Measurements from ENCODE around the gene RAB40C.

The RAB40C gene

GRCh38 chr16:549544-550263 is 40.2 kb upstream of the RAB40C start:
- H3K27ac ChIP-seq = no peak overlapping the region
- TF ChIP-seq ZFX (IDR thresholded peaks at IDR 0.05; ENCODE audit: borderline replicate concordance) = no peak
- TF ChIP-seq, protein P1, sequence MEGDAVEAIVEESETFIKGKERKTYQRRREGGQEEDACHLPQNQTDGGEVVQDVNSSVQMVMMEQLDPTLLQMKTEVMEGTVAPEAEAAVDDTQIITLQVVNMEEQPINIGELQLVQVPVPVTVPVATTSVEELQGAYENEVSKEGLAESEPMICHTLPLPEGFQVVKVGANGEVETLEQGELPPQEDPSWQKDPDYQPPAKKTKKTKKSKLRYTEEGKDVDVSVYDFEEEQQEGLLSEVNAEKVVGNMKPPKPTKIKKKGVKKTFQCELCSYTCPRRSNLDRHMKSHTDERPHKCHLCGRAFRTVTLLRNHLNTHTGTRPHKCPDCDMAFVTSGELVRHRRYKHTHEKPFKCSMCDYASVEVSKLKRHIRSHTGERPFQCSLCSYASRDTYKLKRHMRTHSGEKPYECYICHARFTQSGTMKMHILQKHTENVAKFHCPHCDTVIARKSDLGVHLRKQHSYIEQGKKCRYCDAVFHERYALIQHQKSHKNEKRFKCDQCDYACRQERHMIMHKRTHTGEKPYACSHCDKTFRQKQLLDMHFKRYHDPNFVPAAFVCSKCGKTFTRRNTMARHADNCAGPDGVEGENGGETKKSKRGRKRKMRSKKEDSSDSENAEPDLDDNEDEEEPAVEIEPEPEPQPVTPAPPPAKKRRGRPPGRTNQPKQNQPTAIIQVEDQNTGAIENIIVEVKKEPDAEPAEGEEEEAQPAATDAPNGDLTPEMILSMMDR (IDR thresholded peaks at IDR 0.05) = peak; percentile 41

DNA sequence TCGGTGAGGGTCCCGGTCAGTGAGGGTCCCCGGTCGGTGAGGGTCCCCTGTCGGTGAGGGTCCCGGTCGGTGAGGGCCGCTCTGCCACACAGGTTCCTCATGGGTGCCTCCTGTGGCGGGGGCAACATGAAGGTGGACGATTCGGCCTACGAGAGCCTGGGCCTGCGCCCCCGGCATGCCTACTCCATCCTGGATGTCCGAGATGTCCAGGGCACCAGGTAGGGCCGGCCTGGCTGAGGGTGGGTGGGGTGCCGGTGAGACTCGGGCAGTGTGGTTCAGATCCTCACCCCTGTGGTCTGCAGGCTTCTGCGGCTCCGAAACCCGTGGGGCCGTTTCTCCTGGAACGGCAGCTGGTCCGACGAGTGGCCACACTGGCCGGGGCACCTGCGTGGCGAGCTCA is 38.7 kb upstream of the RAB40C start:
- TF ChIP-seq ZFX (IDR thresholded peaks at IDR 0.05; ENCODE audit: borderline replicate concordance) = no peak
- TF ChIP-seq, protein P1 (IDR thresholded peaks at IDR 0.05) = no peak
- H3K27ac ChIP-seq = no peak overlapping the region

DNA sequence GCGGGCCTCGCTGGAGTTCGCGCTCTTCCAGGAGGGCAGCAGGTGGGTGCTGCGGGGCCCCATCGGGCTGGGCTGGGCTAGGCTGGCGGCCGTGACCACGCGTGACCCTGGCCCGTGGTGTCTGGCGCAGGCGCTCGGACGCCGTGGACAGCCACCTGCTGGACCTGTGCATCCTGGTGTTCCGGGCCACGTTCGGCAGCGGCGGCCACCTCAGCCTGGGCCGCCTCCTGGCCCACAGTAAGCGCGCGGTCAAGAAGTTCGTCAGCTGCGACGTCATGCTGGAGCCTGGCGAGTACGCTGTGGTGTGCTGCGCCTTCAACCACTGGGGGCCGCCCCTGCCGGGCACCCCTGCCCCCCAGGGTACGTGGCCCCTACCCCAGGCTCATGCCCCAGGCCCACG is 37.7 kb upstream of the RAB40C start:
- TF ChIP-seq ZFX (IDR thresholded peaks at IDR 0.05; ENCODE audit: borderline replicate concordance) = no peak
- TF ChIP-seq, protein P1 (IDR thresholded peaks at IDR 0.05) = no peak
- no peak overlapping the region for H3K27ac ChIP-seq

DNA sequence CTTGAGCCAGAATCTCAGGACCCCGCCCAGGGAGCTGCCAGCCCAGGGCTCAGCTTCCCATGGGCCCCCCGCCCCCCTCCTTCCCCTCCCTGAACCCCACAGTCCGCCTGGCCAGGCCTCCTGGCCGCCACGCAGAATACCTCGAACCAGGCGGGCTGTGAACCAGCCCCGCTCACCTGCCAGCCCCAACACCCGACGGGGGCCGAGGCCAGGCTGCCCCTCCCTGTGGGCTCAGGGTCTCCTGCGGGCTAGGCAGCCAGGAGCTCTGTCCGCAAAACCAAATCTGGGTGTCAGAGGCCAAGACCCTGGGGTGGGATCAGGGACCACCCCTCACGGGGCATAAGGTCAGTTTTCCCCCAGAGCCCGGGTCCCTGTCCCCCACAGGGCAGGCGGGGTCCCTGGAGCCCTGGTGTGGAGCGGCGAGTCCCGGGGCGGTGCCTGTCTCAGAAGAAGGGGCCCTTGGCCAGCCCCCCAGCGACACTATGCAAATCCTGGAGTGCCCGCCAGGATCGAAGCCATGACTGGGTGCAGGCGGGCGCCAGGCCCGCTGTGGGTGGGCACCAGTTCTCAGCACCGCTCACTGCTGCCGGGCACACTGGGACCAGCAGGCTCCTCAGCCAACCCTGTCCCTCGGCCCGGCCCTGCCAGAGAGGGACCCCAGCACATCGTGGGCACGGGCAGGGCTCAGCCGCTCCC is 36.1 kb upstream of the RAB40C start:
- H3K27ac ChIP-seq = no peak overlapping the region
- no peak for TF ChIP-seq ZFX (IDR thresholded peaks at IDR 0.05; ENCODE audit: borderline replicate concordance)
- TF ChIP-seq, protein P1 (IDR thresholded peaks at IDR 0.05) = no peak

DNA sequence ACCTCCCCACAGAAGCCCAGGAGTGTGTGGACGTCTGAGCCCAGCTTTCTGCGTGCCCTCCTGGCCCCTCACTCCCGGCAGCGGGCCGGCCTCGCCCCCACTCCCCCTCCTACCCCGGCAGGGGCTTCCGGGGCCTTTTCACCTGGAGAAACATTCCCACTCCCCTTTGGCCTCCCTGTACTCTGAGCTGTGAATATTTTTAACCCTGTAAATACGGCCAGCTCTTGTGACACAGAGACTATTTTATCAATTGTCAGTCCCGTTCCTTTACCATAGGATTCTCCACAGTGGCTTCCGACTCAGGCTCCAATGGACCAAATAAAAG is 35.6 kb upstream of the RAB40C start:
- H3K27ac ChIP-seq = no peak overlapping the region
- TF ChIP-seq, protein P1 (IDR thresholded peaks at IDR 0.05) = no peak
- TF ChIP-seq ZFX (IDR thresholded peaks at IDR 0.05; ENCODE audit: borderline replicate concordance) = no peak

GRCh38 chr16:554640-555365 is 35.1 kb upstream of the RAB40C start:
- no peak for TF ChIP-seq ZFX (IDR thresholded peaks at IDR 0.05; ENCODE audit: borderline replicate concordance)
- H3K27ac ChIP-seq = no peak overlapping the region

DNA sequence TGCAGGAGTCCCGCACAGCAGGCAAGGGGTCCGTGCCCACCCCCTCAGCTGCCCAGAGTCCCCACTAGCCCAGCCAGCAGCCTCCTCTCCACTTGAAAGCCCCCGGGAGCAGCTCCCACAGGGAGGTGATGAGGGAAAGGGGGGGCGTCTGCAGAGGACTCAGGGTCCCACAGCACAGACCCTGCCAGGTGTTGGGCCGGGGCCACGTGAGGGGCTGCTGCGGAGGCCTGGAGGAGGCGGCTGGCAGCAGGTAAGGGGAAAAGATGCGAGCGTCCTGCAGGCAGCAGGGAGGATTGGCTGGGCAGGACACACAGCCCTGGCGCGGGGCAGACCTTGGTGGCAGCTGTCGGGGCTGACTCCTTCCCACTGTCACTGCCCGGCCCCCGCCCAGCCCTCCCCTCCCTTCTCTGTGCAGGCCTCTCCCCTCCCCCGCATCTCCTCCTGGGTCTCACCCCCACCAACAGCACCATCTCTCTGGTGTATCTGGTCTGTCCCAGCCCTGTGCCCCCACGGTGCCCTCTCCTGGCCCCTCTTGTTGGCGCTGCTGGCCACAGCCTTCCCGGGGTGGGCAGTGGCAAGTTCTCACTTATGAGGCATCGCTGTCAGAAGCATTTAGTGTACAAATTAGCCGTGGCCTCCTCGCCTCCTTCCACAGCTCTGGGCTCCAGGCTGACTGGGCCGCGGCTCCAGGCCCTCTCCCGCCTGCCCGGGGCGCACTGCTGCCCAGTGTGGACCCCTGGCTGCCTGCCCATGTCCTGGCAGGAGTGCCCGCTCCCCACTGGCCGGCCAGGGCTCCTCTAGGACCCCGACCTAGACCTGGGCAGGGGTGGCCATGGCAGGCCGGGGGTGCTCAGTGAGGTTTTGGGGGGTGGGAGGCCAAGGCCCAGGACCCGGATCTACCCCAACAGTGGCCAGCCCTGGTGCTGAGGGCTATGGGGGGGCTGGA is 34.1 kb upstream of the RAB40C start:
- TF ChIP-seq, protein P1 (IDR thresholded peaks at IDR 0.05) = no peak
- TF ChIP-seq ZFX (IDR thresholded peaks at IDR 0.05; ENCODE audit: borderline replicate concordance) = no peak
- no peak overlapping the region for H3K27ac ChIP-seq

Measured in 22Rv1 (cell line).